GM19351 (cell line): ENCODE measurements around the gene MAGED1.
"Not testable (repeated sequence)": the region's sequence is repeated elsewhere in the genome, so short reads cannot be mapped to it uniquely, and the experiment has no call there.

Experiments
- ATAC-seq: cut with Tn5 transposase; IDR thresholded peaks from one replicate; pipeline ENCODE4 v1.9.1; 2021; ENCODE audit warnings: mild to moderate bottlenecking, moderate library complexity; ENCODE audit not compliant: unreplicated experiment

MAGED1 gene

DNA sequence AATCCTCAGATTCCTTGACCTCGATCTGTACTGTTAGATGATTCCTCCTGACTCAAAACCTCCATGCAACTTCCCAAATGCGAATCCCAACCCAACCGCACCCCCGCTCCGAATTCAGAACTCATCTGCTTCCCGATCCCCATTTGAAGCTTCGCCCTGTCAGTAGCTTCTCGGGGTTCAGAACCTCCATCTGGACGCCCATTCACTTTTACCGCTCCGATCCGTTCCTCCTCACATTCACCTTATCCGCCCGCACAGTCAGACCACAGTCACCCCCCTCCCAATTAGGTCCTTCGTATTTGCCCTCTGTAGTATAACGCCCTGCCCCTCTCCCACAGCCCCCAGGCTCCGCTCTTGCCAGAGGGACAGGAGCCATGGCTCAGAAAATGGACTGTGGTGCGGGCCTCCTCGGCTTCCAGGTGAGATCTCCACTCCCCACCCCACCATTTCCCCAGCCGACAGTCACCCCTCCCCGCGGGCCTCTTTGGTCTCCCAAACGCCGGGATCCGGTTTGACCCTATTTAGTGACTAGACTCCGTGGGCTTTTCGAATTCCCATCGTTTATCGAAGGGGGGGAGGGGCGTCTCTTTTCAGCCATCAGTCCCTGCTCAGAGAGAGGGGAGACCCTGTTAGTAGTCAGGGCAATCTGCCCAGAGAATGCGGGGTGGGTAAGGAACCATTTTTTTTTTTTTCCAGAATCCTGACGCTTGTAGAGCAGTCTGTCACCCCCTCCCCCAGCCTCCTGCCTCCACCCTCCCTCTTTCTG, 691 bp downstream of the MAGED1 start:
- no peak for ATAC-seq

GRCh38 chrX:51894697-51895336, 1.4 kb downstream of the MAGED1 start:
- ATAC-seq = no peak

GRCh38 chrX:51896626-51897025, 3.2 kb downstream of the MAGED1 start:
- ATAC-seq = no peak

DNA sequence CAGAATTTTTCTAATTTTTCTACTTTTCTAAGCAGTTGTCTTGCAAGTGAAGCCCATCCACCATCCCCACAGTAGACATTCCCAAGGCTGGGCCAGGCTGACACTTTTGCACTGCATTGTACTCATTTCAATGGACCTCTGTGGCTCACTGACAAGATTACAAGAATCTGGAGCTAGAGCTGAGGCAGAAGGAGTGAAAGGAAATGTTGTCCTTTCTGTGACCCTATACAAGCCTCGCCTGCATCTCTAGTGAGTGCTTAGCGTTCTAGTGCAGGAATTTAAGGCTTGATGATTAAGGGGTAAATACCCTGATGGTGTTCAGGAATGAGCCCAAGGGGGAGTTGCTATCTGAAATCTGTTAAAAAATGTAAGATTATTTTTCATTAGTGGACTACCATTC, 6.3 kb downstream of the MAGED1 start:
- ATAC-seq = no peak

DNA sequence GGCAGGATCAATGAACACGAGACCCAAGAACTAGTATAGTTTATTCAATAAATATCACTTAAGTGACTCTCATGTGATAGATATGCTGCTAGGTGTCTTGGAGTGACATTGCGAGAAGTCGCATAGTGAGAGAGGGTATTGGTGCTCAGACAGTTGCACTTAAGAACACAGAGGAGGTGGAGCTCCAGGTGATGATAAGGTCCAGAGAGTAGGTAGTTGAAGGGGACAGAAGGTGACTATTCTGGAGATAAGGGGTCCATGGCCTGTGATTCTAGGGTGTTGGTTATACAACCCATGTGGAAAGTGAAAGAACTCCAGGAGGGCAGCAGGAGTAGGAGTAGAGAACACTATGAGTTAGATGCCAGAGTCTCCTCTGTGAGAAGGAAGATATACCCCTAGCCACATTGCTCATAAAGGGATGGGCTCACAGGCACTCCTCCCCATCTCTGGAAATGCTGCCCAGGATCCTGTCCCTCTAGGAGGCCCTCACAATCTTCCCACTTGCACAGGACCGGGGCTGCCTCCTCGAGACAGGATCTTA, 9.2 kb downstream of the MAGED1 start:
- no peak for ATAC-seq

DNA sequence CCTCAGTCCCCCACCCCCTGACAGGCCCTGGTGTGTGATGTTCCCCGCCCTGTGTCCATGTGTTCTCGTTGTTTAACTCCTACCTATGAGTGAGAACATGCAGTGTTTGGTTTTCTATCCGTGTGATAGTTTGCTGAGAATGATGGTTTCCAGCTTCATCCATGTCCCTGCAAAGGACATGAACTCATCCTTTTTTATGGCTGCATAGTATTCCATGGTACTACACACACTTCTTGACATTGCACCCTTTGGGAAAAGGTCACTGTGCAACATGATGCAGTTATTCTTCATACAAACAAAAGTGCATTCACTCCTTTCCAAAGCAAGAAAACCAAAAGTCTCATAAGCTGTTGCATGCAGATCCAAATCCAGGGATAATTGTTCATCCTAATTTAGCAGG, 11.7 kb downstream of the MAGED1 start:
- ATAC-seq = not testable (repeated sequence)

- no peak for ATAC-seq
Measured at GRCh38 chrX:51905711-51906110, 12.3 kb downstream of the MAGED1 start.

DNA sequence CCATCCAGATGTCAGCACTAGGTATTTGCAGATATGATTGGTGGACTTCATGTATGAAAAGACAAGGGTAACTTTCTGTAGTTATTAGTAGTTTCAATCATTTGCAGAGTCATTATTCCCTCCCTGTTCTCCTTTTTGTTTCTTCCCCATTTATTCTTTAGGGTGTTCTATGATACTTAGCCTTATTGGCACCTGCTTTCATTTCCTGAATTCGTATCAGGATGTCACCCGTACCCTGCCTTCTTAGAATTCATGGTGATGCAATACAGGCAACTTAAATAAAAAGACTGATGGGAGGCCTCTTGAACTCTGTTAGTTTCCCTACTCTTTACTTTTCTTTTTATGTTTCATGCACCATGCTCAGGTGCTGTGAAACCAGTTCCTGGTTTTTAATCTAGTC, 24.2 kb downstream of the MAGED1 start:
- no peak for ATAC-seq

- no peak for ATAC-seq
Measured at GRCh38 chrX:51922561-51922960, 29.1 kb downstream of the MAGED1 start.

GRCh38 chrX:51931566-51932150, 38.2 kb downstream of the MAGED1 start:
- ATAC-seq = no peak
